Mesendoderm (in vitro differentiated cells): ENCODE results near the gene NPSR1.

Source experiments
- DNase-seq: peaks from one replicate; pipeline ENCODE4 v3.0.0; 2013
- H2AK5ac ChIP-seq: 2 replicates; pipeline ENCODE4 v1.6.1; 2013; ENCODE audit warnings: low read length, inconsistent platforms
- H2BK120ac ChIP-seq: 2 replicates; pipeline ENCODE4 v1.6.1; 2013; ENCODE audit warnings: low read depth, mild to moderate bottlenecking, low read length, moderate library complexity, mixed read lengths
- H2BK15ac ChIP-seq: replicated peaks from 2 replicates; pipeline ENCODE4 v1.6.1; 2013; ENCODE audit warnings: low read depth, mild to moderate bottlenecking, moderate library complexity
- H2BK5ac ChIP-seq: 2 replicates; pipeline ENCODE4 v1.6.1; 2013; ENCODE audit warnings: low read length, inconsistent platforms
- H3K18ac ChIP-seq: 2 replicates; pipeline ENCODE4 v1.6.1; 2013; ENCODE audit warnings: mild to moderate bottlenecking, low read length, mixed read lengths
- H3K23ac ChIP-seq: one replicate; pipeline ENCODE4 v1.6.1; 2013; ENCODE audit warnings: low read length
- H3K27ac ChIP-seq: 2 replicates; pipeline ENCODE4 v1.5.1; 2013; ENCODE audit warnings: low read depth, mild to moderate bottlenecking, inconsistent platforms, low read length, moderate library complexity
- H3K27me3 ChIP-seq: 2 replicates; pipeline ENCODE4 v1.6.1; 2013; ENCODE audit warnings: low read length, control low read depth, mild to moderate bottlenecking, inconsistent platforms; ENCODE audit not compliant: insufficient read depth, poor library complexity
- H3K36me3 ChIP-seq: 2 replicates; pipeline ENCODE4 v1.6.1; 2013; ENCODE audit warnings: low read length, inconsistent platforms; ENCODE audit not compliant: control insufficient read depth, insufficient read depth
- H3K4ac ChIP-seq: one replicate; pipeline ENCODE4 v1.6.1; 2013; ENCODE audit warnings: low read depth, mild to moderate bottlenecking, low read length, moderate library complexity
- H3K4me1 ChIP-seq: 2 replicates; pipeline ENCODE4 v1.6.1; 2013; ENCODE audit warnings: low read depth, low read length, inconsistent platforms; ENCODE audit not compliant: control insufficient read depth
- H3K4me2 ChIP-seq: 2 replicates; pipeline ENCODE4 v1.6.1; 2013; ENCODE audit warnings: low read length
- H3K4me3 ChIP-seq: 2 replicates; pipeline ENCODE4 v1.5.1; 2013; ENCODE audit warnings: mild to moderate bottlenecking, low read length
- H3K56ac ChIP-seq: one replicate; pipeline ENCODE4 v1.6.1; 2013; ENCODE audit warnings: low read length
- H3K79me1 ChIP-seq: 2 replicates; pipeline ENCODE4 v1.6.1; 2013; ENCODE audit warnings: low read length, inconsistent platforms
- H3K79me2 ChIP-seq: 2 replicates; pipeline ENCODE4 v1.6.1; 2013; ENCODE audit warnings: mild to moderate bottlenecking, low read length; ENCODE audit not compliant: control insufficient read depth, insufficient read depth
- H3K9ac ChIP-seq: 2 replicates; pipeline ENCODE4 v1.6.1; 2013; ENCODE audit warnings: low read length, inconsistent platforms
- H4K5ac ChIP-seq: one replicate; pipeline ENCODE4 v1.6.1; 2013; ENCODE audit warnings: low read length
- H4K8ac ChIP-seq: one replicate; pipeline ENCODE4 v1.6.1; 2013; ENCODE audit warnings: low read depth, mild to moderate bottlenecking, control low read depth, low read length, moderate library complexity
- WGBS: extraction: QIAGEN DNeasy Blood & Tissue Kit; methylation state at CpG from one replicate; pipeline ENCODE4 v1.1.7; 2013; ENCODE audit warnings: low lambda C conversion rate, missing lambda C conversion rate; ENCODE audit not compliant: insufficient coverage; ENCODE audit errors: extremely low coverage; 5-methylcytosine and 5-hydroxymethylcytosine counted together

The NPSR1 gene

DNA sequence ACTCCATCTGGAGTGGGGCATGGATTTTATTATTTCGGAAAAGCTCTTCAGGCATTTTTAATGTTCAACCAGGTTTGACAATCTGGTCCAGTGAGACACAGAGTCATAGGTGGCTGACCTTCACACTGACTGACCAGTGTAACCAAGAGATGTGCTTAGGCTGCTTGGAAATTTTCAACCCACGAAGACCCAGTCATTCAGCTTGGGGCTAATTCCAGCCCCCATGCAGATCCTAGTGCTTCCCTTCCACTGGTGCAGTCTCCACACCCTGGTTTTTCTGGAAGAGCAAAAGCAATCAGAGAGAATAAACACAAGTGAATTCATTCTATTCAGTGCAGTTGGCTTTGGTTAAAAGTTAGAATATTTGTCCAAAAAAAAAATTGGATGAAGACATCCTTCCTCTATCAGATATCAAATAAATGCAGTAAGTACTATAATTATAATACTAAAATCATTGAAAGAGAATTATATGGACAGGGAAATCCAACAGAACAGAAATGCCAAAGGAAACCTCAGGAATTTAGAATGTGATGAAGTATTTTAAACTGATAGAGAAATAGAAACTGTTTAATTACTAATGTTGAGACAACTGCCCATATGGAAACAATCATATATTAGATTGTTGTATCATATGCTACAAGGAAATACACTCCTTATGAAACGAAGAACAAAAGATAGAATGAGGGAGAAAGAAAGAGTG is 178.0 kb downstream of the NPSR1 start:
- no peaks in the 10 kb centered on the region for H3K79me2 ChIP-seq
- no peak overlapping the region for H3K4me2 ChIP-seq
- H4K8ac ChIP-seq = no peak overlapping the region
- H3K4ac ChIP-seq = no peak overlapping the region
- no peak overlapping the region for H4K5ac ChIP-seq
- H3K4me3 ChIP-seq = no peak overlapping the region
- H3K36me3 ChIP-seq = no peaks in the 10 kb centered on the region
- H3K79me1 ChIP-seq = no peaks in the 10 kb centered on the region
- no peak overlapping the region for H3K9ac ChIP-seq
- H3K4me1 ChIP-seq = peaks cover 6% of the 10 kb centered on the region
- DNase-seq = no peak
- H2AK5ac ChIP-seq = no peak overlapping the region
- no peak overlapping the region for H3K18ac ChIP-seq
- H3K56ac ChIP-seq = no peak overlapping the region
- no CpG with 5 or more reads among the region's 3 CpGs for WGBS
- H3K27ac ChIP-seq = no peak overlapping the region
- no peak overlapping the region for H2BK5ac ChIP-seq
- no peaks in the 10 kb centered on the region for H3K27me3 ChIP-seq
- H3K23ac ChIP-seq = no peak overlapping the region
- no peak overlapping the region for H2BK120ac ChIP-seq
- H2BK15ac ChIP-seq = no peak overlapping the region

DNA sequence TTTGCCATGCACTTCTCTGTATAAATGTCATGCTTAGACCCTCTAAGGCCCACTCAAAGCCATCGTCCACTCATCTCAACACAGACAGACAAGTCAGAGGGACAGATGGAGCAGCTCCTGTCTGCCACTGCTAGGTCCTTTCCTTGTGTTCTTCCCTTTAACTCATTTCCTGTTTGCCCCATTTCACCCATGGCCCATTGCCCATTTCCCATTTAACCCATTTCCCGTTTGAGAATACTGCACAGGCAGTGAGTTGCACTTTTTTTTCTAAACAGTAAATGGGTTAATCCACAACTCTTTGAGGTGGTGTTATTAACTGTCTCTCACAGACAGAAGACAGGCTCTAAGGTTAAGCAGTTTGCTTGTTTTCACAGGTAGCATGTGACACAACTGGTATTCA is 179.3 kb downstream of the NPSR1 start:
- H3K4me1 ChIP-seq = peaks cover 6% of the 10 kb centered on the region
- H2AK5ac ChIP-seq = no peak overlapping the region
- H3K27me3 ChIP-seq = no peaks in the 10 kb centered on the region
- H3K18ac ChIP-seq = no peak overlapping the region
- no peak for DNase-seq
- no peak overlapping the region for H3K4me3 ChIP-seq
- H3K56ac ChIP-seq = no peak overlapping the region
- no peak overlapping the region for H3K27ac ChIP-seq
- no peak overlapping the region for H2BK15ac ChIP-seq
- no peak overlapping the region for H3K4ac ChIP-seq
- H3K79me2 ChIP-seq = no peaks in the 10 kb centered on the region
- WGBS = no CpG with 5 or more reads among the region's 2 CpGs
- no peak overlapping the region for H4K5ac ChIP-seq
- no peak overlapping the region for H3K23ac ChIP-seq
- H3K4me2 ChIP-seq = no peak overlapping the region
- H3K9ac ChIP-seq = no peak overlapping the region
- no peak overlapping the region for H4K8ac ChIP-seq
- no peak overlapping the region for H2BK5ac ChIP-seq
- H2BK120ac ChIP-seq = no peak overlapping the region
- no peaks in the 10 kb centered on the region for H3K36me3 ChIP-seq
- no peaks in the 10 kb centered on the region for H3K79me1 ChIP-seq

DNA sequence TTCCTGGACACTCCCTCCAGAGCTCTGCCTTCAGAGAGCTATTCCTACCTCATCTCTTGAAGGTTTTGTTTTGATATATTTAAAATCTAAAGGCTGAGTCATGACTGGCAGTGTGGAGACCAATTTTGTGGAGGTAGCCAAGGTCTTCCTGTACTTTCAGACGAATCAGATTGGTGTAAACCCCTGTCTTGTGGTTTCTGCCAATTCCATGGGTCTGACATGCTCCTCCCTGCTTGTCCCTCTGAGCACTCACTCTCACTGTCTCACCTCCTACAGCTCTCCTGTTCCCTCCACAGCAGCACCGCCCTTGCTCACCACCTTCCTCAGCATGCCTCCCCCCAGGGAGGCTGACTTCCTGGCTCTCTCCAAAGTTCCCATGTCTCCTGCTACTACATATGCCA is 179.8 kb downstream of the NPSR1 start:
- no peak overlapping the region for H3K4me3 ChIP-seq
- no peak overlapping the region for H3K23ac ChIP-seq
- no peak overlapping the region for H3K27ac ChIP-seq
- H3K79me2 ChIP-seq = no peaks in the 10 kb centered on the region
- no peak overlapping the region for H2BK120ac ChIP-seq
- no peak overlapping the region for H2BK5ac ChIP-seq
- peak overlapping the region; percentile 27 for H2AK5ac ChIP-seq
- H4K8ac ChIP-seq = no peak overlapping the region
- H3K56ac ChIP-seq = peak overlapping the region; percentile 20
- H3K27me3 ChIP-seq = no peaks in the 10 kb centered on the region
- WGBS = no CpG with 5 or more reads among the region's 2 CpGs
- H3K4me2 ChIP-seq = no peak overlapping the region
- no peak overlapping the region for H4K5ac ChIP-seq
- H3K4me1 ChIP-seq = peaks cover 6% of the 10 kb centered on the region
- H3K4ac ChIP-seq = no peak overlapping the region
- H3K18ac ChIP-seq = no peak overlapping the region
- no peak overlapping the region for H3K9ac ChIP-seq
- no peak for DNase-seq
- no peak overlapping the region for H2BK15ac ChIP-seq
- H3K36me3 ChIP-seq = no peaks in the 10 kb centered on the region
- no peaks in the 10 kb centered on the region for H3K79me1 ChIP-seq

DNA sequence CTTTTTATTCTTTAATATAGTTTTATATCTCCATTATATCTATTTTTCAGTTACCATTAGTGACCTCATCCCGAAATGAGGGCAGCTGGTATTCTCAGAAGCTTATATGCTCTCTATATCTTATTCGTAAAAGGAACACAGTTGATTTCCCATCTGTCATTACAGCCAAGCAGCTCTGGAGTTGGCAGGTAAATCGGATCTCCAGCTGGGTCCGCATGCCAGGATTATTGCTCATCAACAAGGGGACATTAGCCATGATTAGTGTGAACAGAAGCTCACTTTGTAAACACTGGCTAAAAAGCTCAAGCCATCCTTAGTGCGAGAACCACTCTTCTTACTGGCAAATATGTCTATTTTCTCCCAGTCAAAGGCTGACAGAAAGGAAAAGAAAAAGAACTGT is 180.3 kb downstream of the NPSR1 start:
- H4K5ac ChIP-seq = no peak overlapping the region
- no peak overlapping the region for H3K9ac ChIP-seq
- H2AK5ac ChIP-seq = no peak overlapping the region
- H3K56ac ChIP-seq = no peak overlapping the region
- H3K27me3 ChIP-seq = no peaks in the 10 kb centered on the region
- no peak overlapping the region for H3K23ac ChIP-seq
- no peak overlapping the region for H3K18ac ChIP-seq
- H4K8ac ChIP-seq = no peak overlapping the region
- no peak overlapping the region for H3K4me2 ChIP-seq
- H3K4me3 ChIP-seq = no peak overlapping the region
- DNase-seq = peak; percentile 59
- H3K79me1 ChIP-seq = no peaks in the 10 kb centered on the region
- H3K36me3 ChIP-seq = no peaks in the 10 kb centered on the region
- no peak overlapping the region for H3K27ac ChIP-seq
- H2BK120ac ChIP-seq = no peak overlapping the region
- H3K4ac ChIP-seq = no peak overlapping the region
- H3K4me1 ChIP-seq = peaks cover 6% of the 10 kb centered on the region
- no CpG with 5 or more reads among the region's 5 CpGs for WGBS
- no peak overlapping the region for H2BK5ac ChIP-seq
- H2BK15ac ChIP-seq = no peak overlapping the region
- H3K79me2 ChIP-seq = no peaks in the 10 kb centered on the region

DNA sequence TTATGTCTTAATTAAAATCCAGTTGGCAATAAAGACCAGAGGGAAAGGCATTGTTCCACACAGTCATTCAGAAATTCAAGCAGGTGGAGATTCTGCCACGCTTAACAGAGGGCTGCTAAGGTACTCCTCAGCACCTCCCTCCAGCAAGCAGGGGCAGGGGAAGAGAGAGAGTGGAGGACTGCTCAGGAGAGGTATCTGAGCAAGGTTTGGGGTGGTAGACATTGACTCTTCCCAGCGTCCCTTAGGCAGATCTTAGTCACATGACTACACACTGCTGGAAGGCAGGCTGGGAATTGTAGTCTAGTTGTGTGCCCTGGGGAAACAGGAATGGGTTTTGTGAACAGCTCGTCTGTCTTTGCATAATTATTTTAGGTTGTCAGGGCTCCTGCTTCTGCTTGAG is 181.6 kb downstream of the NPSR1 start:
- Histone ChIP-seq H3K4me3 (no peak overlapping the region), H3K23ac (no peak overlapping the region), H3K56ac (no peak overlapping the region), H3K4me1 (peaks cover 8% of the 10 kb centered on the region), H4K8ac (no peak overlapping the region), H3K9ac (no peak overlapping the region), H3K27ac (no peak overlapping the region), H3K18ac (no peak overlapping the region), H3K36me3 (no peaks in the 10 kb centered on the region), H3K4me2 (no peak overlapping the region), H2BK15ac (no peak overlapping the region), H2BK5ac (no peak overlapping the region), H3K4ac (no peak overlapping the region), H3K79me1 (no peaks in the 10 kb centered on the region), H3K79me2 (no peaks in the 10 kb centered on the region), H2AK5ac (no peak overlapping the region), H2BK120ac (no peak overlapping the region), H4K5ac (no peak overlapping the region), H3K27me3 (no peaks in the 10 kb centered on the region)
- no peak for DNase-seq
- WGBS = no CpG with 5 or more reads among the region's 3 CpGs

DNA sequence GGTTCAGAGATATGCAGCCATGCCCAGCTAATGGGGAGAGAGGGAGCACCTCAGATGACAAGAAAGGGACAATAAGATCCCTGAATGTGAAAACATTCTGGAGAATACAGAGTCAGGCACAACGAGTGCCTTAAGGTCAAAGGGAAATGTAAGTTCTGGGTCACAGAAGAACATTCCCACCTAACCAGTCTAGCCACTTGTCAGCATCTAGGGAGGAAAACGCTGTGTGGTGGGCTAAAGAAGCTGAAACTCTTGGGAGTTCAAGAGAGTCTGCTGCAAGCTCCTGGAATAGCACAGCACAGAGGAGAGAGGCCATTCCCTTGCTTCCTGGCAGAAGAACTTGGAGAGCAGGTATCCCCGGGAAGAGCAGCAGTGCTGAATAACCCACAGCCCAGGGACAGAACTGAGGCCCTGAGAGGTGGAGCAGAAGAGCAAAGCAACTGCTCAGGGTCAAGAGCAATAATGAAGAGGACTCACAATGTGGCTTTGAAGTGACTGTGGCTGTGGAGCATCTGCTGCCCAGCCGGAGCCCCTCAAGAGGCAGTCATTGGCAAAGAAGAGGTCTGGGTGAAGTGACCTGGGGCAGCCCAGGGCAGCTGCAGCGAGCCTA is 182.3 kb downstream of the NPSR1 start:
- Histone ChIP-seq H2BK5ac (no peak overlapping the region), H3K79me1 (no peaks in the 10 kb centered on the region), H3K56ac (no peak overlapping the region), H4K8ac (no peak overlapping the region), H2BK15ac (no peak overlapping the region), H3K36me3 (no peaks in the 10 kb centered on the region), H3K27ac (no peak overlapping the region), H3K4me2 (no peak overlapping the region), H2AK5ac (no peak overlapping the region), H3K4ac (no peak overlapping the region), H3K9ac (no peak overlapping the region), H3K4me1 (peaks cover 14% of the 10 kb centered on the region), H3K4me3 (no peak overlapping the region), H2BK120ac (no peak overlapping the region), H4K5ac (no peak overlapping the region), H3K79me2 (no peaks in the 10 kb centered on the region), H3K27me3 (no peaks in the 10 kb centered on the region), H3K18ac (no peak overlapping the region), H3K23ac (no peak overlapping the region)
- no peak for DNase-seq
- no CpG with 5 or more reads among the region's 5 CpGs for WGBS
